Mammary epithelial cell (primary cell): ENCODE results near the gene SSBP2.

Experiments
- EZH2 ChIP-seq: IDR thresholded peaks from 2 replicates; pipeline ENCODE4 v1.6.1; 2012; ENCODE audit warnings: low read length, inconsistent platforms, borderline replicate concordance
- TF ChIP-seq, protein P1 (sequence below), 2 donors: IDR thresholded peaks in 1 of 2; conservative IDR thresholded peaks in 1 of 2; 2 replicates each; pipeline ENCODE4 v1.5.1; 2011 to 2012; ENCODE audit warnings: inconsistent platforms in 2 of 2, low read length in 2 of 2, mild to moderate bottlenecking in 2 of 2, control low read depth in 1 of 2, low read depth in 1 of 2; ENCODE audit not compliant: insufficient read depth in 1 of 2; ENCODE audit errors: extremely low read depth in 1 of 2

DNA sequence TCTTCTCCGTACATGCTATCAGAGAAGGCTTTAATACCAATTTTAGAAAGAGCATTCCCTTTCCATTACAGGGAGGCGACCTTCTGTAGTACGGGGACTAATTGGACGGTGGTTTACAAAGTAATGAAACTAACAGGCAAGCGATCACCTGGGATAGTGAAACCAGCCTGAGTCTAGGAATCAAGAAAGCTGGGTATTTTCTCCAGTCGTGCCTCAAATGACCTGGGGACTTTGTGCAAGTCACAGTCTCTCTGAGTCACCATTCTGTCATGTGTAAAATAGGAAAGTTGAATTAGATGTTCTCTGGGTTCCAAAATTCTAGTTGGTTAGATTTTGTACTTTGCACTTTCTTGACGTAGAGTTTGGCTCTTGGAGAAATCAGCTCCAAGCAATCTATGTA, 22.7 kb upstream of the SSBP2 start:
- TF ChIP-seq, protein P1, sequence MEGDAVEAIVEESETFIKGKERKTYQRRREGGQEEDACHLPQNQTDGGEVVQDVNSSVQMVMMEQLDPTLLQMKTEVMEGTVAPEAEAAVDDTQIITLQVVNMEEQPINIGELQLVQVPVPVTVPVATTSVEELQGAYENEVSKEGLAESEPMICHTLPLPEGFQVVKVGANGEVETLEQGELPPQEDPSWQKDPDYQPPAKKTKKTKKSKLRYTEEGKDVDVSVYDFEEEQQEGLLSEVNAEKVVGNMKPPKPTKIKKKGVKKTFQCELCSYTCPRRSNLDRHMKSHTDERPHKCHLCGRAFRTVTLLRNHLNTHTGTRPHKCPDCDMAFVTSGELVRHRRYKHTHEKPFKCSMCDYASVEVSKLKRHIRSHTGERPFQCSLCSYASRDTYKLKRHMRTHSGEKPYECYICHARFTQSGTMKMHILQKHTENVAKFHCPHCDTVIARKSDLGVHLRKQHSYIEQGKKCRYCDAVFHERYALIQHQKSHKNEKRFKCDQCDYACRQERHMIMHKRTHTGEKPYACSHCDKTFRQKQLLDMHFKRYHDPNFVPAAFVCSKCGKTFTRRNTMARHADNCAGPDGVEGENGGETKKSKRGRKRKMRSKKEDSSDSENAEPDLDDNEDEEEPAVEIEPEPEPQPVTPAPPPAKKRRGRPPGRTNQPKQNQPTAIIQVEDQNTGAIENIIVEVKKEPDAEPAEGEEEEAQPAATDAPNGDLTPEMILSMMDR (conservative IDR thresholded peaks at IDR 0.05 in 1 of 2, IDR thresholded peaks at IDR 0.05 in 1 of 2; ENCODE audit: extremely low read depth in 1 of 2, insufficient read depth in 1 of 2, low read depth in 1 of 2, low read length in 2 of 2) = no peak
- TF ChIP-seq EZH2 = no peak
